ENCODE results near the gene SEMA3E.
"Not testable (repeated sequence)": the region's sequence is repeated elsewhere in the genome, so short reads cannot be mapped to it uniquely, and the experiment has no call there.

The SEMA3E gene

DNA sequence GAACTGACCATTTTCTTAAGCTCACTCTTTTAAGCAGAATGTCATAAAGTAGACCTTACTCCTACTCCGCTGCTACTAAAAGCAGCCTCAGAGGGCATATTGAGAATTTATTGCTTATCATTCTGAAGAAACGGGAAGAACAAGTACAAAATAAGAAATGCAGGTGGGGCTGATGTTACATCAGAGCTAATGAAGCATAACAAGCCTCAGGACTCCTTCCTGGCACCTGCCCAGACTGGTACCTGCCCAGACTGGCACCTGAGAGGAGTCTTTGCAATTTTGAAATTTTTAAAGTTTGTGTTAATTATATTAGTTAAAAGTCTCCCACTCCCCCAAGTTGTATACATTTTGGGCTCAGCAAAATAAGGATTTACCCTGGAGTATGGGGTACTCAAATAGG, 162.4 kb downstream of the SEMA3E start:
- no peak for DNase-seq (ENCODE audit: low spot score)

- DNase-seq (ENCODE audit: low spot score) = no peak
These were observed 164.1 kb downstream of the SEMA3E start for GRCh38 chr7:83484826-83485225.

- no peak for DNase-seq (ENCODE audit: low spot score)
These were observed 164.7 kb downstream of the SEMA3E start for GRCh38 chr7:83484266-83484665.

DNA sequence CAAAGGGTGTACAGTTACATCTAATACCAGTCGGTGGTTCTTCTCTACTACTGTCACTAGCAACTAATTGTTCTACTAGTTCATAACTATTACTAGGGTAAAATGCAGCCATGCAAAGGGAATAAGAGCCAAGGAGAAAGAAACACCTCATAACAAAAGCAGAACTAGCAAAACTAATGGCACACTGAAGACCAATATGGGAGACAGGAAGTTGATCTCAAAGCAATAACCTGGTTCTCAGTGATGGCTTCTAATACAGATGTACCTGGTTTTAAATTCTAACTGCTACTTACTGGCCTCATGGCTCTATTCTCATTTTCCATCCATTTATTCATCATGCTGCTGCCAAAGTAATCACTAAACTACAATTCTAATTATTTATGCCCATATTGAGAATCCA, 170.3 kb downstream of the SEMA3E start:
- DNase-seq (ENCODE audit: low spot score) = no peak

DNA sequence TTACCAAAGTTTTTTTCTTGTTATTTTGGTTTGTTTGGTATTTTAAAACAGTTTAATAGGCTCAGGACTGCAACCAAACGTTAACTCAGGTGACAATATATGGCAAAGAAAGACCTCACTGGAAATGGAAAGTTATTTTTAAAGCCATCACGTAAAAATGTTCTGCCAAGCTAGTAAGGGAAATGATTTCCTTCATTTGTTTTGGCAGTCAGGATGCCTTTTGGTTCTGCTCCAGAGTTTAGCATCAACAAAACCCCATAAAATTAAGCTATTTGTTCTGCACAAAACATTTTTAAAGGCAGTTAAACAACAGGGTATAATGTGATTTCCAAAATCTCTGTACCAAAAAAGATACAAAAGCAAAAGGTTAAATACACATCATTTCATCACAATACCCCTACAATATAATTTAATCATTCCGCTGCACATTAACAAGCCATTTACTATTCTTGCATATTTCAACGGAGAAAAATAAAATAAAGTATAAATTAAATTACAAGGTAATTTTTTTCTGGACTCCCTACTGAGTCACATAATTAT, 172.4 kb downstream of the SEMA3E start:
- DNase-seq (ENCODE audit: low spot score) = no peak

GRCh38 chr7:83475420-83475819, 173.5 kb downstream of the SEMA3E start:
- DNase-seq (ENCODE audit: low spot score) = no peak

- DNase-seq (ENCODE audit: low spot score) = no peak
These were observed 176.6 kb downstream of the SEMA3E start for GRCh38 chr7:83472376-83472775.

DNA sequence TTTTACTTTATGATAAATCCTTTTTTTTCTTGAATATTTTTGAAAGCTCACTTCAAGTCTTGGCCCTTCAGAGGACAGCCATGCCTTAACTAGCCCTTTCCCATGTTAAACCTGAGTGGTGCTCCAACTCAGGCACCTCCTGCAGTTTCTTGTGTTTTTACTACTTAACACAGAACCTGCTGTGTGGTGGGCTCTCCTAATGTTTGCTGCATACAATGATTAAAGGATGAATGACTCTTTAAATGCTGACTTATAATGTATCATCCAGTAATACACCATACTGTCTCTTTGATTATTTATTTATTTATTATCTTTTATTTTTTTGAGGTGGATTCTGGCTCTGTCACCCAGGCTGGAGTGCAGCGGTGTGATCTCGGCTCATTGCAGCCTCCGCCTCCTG, 179.4 kb downstream of the SEMA3E start:
- no peak for DNase-seq (ENCODE audit: low spot score)

DNA sequence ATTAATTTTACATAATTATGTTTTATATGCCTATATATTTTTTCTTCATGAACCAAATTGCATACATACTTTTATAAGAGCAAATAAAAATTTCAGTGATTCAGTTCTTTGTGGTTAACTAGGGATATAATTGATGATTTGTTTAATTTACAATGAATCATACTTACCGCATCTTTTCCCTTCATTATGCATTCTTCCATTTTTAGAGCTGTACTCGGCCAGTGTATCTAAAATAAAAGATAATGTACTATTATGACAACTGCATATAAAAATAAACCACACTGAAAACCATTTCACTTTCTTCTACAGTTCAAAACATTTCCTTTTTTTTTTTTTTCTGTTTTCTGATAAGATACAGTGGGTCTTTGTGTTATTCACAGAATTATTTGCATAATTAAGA, 179.9 kb downstream of the SEMA3E start:
- peak; percentile 45 for DNase-seq (ENCODE audit: low spot score)

DNA sequence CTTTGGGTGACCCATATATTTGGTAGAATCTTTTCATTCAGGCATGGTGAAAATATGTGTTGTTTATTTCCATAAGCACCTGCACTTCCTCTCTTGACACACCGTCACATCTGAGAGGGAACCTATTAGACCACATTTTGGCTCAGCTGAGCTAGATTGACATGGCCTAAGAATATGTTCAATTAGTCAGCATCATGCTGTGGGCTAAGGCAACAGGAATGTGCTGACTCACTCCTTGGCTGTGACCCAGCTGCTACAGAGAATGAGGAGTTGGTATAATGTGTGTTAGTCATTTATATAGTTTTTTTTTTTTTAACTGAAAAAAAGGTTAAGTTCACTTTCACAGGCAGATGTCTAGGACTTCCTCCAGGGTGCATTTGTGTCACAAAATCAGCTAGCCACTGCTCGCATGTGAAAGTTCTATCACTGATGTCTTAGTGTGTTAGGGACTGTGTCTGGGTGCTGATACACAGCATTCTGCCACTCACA, 180.6 kb downstream of the SEMA3E start:
- peak; percentile 94 for DNase-seq (ENCODE audit: low spot score)

- no peak for DNase-seq (ENCODE audit: low spot score)
These were observed 181.4 kb downstream of the SEMA3E start for GRCh38 chr7:83467493-83467892.

GRCh38 chr7:83466956-83467355, 182.0 kb downstream of the SEMA3E start:
- no peak for DNase-seq (ENCODE audit: low spot score)

DNA sequence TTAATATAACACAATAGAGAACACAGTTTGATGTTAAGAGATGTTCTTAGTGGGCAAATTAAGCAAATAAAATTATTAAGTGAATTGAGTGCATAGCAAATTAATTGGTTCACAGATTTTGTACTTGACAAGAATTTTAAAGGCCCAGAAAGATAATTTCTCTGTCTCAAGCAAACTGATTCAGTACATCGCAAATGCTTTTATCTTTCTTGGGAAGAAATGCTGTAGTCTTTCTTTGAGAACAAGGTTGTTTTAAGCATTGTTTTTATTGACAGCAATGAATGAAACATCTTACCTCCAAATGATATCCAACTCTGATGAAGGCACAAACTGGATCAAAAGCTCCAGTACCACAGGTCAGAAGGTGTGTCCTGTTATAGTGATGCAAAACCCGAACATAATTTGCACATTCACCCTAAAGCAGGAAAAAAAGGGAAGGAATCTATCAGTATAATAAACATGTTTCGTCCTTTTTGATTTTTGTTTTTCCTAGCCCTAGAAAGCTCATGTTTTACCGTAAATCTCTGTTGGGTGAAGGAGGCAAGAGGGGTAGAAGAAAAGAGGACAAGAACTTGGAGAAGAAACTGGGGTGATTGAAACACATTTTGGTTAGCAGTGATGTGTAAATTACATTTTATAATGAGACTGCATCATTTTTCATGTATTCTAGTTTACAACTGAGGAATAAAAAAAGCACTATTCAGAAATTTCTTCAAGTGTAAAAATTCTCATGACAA, 182.6 kb downstream of the SEMA3E start:
- DNase-seq (ENCODE audit: low spot score) = no peak

GRCh38 chr7:83465643-83466042, 183.3 kb downstream of the SEMA3E start:
- DNase-seq (ENCODE audit: low spot score) = no peak

GRCh38 chr7:83461820-83462219, 187.1 kb downstream of the SEMA3E start:
- not testable (repeated sequence) for DNase-seq (ENCODE audit: low spot score)

DNA sequence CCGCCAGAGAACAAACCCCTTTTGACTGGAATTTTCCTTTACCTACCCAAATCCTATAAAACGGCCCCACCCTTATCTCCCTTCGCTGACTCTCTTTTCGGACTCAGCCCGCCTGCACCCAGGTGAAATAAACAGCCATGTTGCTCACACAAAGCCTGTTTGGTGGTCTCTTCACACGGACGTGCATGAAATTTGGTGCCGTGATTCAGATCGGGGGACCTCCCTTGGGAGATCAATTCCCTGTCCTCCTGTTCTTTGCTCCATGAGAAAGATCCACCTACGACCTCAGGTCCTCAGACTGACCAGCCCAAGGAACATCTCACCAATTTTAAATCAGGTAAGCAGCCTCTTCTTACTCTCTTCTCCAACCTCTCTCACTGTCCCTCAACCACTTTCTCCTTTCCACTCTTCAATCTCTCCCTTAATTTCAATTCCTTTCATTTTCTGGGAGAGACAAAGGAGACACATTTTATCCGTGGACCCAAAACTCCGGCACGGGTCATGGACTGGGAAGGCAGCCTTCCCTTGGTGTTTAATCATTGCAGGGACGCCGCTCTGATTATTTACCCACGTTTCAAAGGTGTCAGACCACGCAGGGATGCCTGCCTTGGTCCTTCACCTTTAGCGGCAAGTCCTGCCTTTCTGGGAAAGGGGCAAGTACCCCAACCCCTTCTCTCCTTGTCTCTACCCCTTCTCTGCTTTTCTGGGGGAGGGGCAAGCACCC, 188.8 kb downstream of the SEMA3E start:
- DNase-seq (ENCODE audit: low spot score) = not testable (repeated sequence)

DNA sequence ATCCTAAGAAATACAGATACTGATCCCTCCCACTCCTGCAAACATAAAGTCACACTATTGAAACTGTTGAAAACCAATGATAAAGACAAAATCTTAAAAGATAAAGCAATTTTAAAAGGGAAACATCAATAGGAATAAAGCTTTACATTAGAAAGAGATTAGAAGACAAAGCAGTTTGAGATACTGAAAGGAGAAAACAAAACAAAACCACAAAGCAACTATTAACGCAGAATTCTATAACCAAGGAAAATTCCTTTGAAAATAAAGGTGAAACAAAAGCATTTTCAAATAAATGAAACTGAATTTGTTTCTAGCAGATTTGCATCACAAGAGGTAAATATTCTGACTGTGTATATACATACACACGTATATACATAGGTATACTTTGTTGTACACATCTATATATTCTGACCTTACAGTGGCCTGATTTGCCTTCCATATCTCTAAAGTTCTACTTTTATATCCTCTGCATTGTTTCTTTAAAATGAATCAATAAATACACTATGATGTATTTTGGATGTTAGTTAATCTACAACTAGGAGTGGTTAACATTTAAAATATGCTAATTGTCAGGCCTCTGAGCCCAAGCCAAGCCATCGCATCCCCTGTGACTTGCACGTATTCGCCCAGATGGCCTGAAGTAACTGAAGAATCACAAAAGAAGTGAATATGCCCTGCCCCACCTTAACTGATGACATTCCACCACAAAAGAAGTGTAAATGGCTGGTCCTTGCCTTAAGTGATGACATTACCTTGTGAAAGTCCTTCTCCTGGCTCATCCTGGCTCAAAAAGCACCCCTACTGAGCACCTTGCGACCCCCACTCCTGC, 189.6 kb downstream of the SEMA3E start:
- DNase-seq (ENCODE audit: low spot score) = not testable (repeated sequence)

- peak; percentile 6 for DNase-seq (ENCODE audit: low spot score)
These were observed 191.7 kb downstream of the SEMA3E start for GRCh38 chr7:83457022-83457892.

- no peak for DNase-seq (ENCODE audit: low spot score)
These were observed 192.5 kb downstream of the SEMA3E start for GRCh38 chr7:83456413-83456812.

GRCh38 chr7:83455612-83456011, 193.3 kb downstream of the SEMA3E start:
- DNase-seq (ENCODE audit: low spot score) = no peak

DNA sequence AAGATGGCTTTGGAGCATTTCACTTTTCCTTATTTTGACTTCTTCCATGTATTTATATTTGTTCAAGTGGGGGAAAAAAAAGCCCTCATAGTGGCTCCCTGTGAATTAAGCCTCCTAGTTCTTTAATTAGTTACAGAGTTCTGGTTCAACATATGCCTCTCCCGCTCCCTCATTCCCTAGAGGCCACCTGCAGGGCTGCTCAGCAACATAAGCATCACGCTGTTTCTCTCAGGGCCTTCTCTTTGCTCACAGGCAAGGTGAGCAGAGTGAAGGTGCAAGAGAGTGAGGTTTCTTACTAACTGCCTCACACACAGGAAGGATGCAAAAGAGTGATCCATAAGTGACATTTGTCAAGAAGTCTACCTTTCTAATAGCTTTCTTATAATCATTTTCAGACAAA, 196.7 kb downstream of the SEMA3E start:
- no peak for DNase-seq (ENCODE audit: low spot score)
